OCI-M2 (cell line): Measurements from ENCODE around the gene MX1.

Experiments used
- DNase-seq: peaks from one replicate; lab custom pipeline; 2025; ENCODE audit not compliant: unreplicated experiment; lab: John Stamatoyannopoulos, UW

Gene MX1

GRCh38 chr21:41488080-41488479 lies 62.0 kb downstream of the MX1 start:
- DNase-seq, result no peak

GRCh38 chr21:41489329-41489728 lies 63.3 kb downstream of the MX1 start:
- DNase-seq, result no peak

- no peak for DNase-seq
Observed at GRCh38 chr21:41490330-41490729, 64.3 kb downstream of the MX1 start.

GRCh38 chr21:41491412-41491811 lies 65.4 kb downstream of the MX1 start:
- DNase-seq, result no peak

- no peak for DNase-seq
Observed at GRCh38 chr21:41494242-41494641, 68.2 kb downstream of the MX1 start.

GRCh38 chr21:41497008-41497407 lies 71.0 kb downstream of the MX1 start:
- no peak for DNase-seq

GRCh38 chr21:41497788-41498187 lies 71.7 kb downstream of the MX1 start:
- DNase-seq, result no peak

- DNase-seq, result no peak
Observed at GRCh38 chr21:41499920-41500319, 73.9 kb downstream of the MX1 start.

GRCh38 chr21:41500363-41500762 lies 74.3 kb downstream of the MX1 start:
- no peak for DNase-seq

- no peak for DNase-seq
Observed at GRCh38 chr21:41500931-41501381, 74.9 kb downstream of the MX1 start.

GRCh38 chr21:41501919-41502318 lies 75.9 kb downstream of the MX1 start:
- DNase-seq, result no peak

GRCh38 chr21:41503331-41503730 lies 77.3 kb downstream of the MX1 start:
- DNase-seq, result no peak

GRCh38 chr21:41504030-41504429 lies 78.0 kb downstream of the MX1 start:
- DNase-seq, result no peak

GRCh38 chr21:41506005-41506594 lies 80.1 kb downstream of the MX1 start:
- no peak for DNase-seq

- no peak for DNase-seq
Observed at GRCh38 chr21:41506611-41507520, 80.8 kb downstream of the MX1 start.

- DNase-seq, result no peak
Observed at GRCh38 chr21:41507521-41508414, 81.7 kb downstream of the MX1 start, which contains the start of gene TMPRSS2. TMPRSS2 (minus strand) TSS chr21:41508158; CDS start chr21:41498133, 10,025 bp downstream.

GRCh38 chr21:41508415-41509144 lies 82.5 kb downstream of the MX1 start:
- no peak for DNase-seq
